ENCODE data around the gene TMEM167B.

The TMEM167B gene

DNA sequence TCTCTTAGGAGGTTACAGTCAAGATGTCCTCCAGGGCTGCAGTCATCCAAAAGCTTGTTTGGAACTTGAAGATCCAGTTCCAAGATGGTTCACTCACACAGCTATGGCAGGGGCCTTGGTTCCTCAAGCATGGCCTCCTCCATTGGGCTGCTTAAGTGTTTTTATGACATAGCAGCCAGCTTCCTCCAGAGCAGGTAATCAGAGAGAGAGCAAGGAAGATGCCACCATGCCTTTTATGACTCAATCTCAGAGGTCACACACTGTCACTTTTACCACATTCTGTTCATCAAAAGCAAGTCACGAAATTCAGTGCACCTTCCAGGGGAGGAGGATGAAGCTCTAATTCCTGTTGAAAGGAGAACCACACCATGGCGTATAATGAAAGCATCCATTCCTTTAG lies 40.5 kb downstream of the TMEM167B start:
- TF ChIP-seq, protein P1, sequence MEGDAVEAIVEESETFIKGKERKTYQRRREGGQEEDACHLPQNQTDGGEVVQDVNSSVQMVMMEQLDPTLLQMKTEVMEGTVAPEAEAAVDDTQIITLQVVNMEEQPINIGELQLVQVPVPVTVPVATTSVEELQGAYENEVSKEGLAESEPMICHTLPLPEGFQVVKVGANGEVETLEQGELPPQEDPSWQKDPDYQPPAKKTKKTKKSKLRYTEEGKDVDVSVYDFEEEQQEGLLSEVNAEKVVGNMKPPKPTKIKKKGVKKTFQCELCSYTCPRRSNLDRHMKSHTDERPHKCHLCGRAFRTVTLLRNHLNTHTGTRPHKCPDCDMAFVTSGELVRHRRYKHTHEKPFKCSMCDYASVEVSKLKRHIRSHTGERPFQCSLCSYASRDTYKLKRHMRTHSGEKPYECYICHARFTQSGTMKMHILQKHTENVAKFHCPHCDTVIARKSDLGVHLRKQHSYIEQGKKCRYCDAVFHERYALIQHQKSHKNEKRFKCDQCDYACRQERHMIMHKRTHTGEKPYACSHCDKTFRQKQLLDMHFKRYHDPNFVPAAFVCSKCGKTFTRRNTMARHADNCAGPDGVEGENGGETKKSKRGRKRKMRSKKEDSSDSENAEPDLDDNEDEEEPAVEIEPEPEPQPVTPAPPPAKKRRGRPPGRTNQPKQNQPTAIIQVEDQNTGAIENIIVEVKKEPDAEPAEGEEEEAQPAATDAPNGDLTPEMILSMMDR (IDR thresholded peaks at IDR 0.05; ENCODE audit: borderline replicate concordance, insufficient read depth, low read depth, low read length): no peak
- no peak overlapping the region for H3K4me3 ChIP-seq (ENCODE audit: low read depth, low read length)

DNA sequence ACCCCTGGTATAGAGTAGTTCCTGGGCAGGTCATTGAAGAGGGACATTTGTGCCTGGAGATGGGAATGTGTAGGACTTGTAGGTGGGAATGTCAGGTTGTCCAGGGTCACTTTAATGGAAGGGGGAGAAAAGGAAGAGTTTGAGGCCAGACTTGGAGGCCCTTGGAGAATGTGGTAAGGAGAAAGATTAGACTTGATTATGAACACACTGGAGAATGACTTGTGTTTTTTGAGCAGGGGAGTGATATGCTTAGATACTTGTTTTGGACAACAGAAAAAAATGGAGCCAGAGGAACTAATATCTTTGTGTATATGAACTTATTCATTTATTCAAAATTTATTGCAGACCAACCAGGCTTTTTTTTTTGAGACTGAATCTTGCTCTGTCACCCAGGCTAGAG lies 41.2 kb downstream of the TMEM167B start:
- TF ChIP-seq, protein P1 (IDR thresholded peaks at IDR 0.05; ENCODE audit: borderline replicate concordance, insufficient read depth, low read depth, low read length): no peak
- no peak overlapping the region for H3K4me3 ChIP-seq (ENCODE audit: low read depth, low read length)

DNA sequence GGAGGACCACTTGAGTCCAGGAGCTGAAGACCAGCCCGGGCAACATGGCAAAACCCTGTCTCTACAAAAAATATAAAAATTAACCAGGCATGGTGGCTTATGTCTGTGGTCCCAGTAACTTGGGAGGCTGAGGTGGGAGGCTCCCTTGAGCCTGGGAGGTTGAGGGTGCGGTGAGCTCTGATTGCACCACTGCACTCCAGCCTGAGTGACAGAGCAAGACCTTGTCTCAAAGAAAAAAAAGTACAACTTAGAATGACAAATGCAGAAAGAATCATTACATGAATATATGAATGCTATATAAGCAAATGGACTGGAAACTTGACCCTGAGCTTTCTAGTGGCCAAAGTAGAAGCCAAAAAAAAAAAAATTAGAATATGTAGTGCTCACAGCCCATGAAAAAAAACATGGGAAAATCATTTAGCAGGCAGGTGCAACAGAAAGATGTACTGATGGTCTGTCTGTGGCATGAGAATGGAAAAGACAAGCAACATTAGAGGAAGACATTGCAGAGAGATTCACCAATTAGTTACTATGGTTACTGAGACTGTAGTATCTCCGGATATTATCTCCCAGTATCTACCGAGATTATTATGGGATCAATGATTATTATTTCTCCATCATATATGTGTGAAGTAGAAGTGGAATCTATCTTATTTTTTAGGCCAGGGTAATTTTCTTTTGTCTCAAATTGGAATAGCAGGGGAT lies 42.6 kb downstream of the TMEM167B start:
- TF ChIP-seq, protein P1 (IDR thresholded peaks at IDR 0.05; ENCODE audit: borderline replicate concordance, insufficient read depth, low read depth, low read length): no peak

DNA sequence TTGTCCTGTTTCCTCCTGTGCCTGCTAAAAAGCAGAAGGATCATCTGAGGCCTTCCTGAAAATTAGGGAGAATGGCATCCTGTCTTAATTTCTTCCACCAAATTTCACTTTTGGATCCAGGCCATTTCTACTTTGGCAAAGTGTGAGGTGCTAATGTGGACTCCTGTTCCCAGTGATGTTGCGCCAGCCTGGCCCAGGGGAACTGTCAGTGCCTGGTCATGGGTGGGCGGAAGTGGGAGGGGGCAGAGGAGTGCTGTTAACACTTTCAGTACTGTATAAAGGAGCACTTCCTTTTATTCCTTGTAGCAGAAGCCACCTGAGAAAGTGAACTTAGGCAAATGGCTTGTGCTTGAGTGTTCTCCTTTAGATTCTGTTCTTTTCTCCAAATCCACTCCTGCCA lies 43.3 kb downstream of the TMEM167B start:
- TF ChIP-seq, protein P1 (IDR thresholded peaks at IDR 0.05; ENCODE audit: borderline replicate concordance, insufficient read depth, low read depth, low read length): no peak
- H3K4me3 ChIP-seq (ENCODE audit: low read depth, low read length): no peak overlapping the region

More for the DNA sequence above, 42.6 kb downstream of the TMEM167B start:
- H3K4me3 ChIP-seq (ENCODE audit: low read depth, low read length): no peak overlapping the region

DNA sequence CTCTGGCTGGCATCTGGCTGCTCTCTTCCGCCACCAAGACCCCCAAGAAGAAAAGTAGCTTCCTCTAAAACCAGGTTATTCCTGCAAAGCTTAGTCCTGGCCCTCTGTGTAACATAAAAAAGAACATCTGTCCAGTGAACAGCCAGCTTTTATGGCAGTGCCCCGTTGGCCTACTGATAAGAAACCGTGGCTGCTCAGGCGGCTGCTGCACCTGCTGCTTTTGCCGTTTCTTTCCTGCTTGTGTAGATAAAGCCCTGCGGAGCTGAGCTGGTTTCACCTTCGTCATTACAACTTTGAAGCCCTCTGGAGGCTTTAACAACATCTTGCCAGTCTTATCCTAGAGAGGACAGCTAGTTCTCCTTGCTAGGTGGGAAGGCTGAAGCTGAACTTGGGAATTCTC lies 43.9 kb downstream of the TMEM167B start:
- TF ChIP-seq, protein P1 (IDR thresholded peaks at IDR 0.05; ENCODE audit: borderline replicate concordance, insufficient read depth, low read depth, low read length): no peak
- peak overlapping the region; percentile 15 for H3K4me3 ChIP-seq (ENCODE audit: low read depth, low read length)

DNA sequence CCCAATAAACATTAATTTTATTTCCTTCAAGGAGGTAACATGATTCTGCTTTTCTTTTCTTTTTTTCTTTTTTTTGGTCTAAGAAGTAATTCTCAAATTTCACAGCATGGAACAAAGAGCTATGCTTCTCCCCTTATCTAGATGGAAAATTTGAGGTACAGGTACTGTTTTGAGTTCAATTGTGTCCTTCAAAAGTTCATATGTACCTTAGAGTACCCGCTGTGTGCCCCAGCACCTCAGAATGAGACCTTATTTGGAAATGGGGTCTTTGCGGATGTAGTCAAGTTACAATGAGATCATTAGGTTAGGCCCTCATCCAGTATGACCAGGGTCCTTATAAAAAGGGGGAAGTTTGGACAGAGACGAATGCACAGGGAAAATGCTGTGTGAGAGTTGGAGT lies 45.4 kb downstream of the TMEM167B start:
- TF ChIP-seq, protein P1 (IDR thresholded peaks at IDR 0.05; ENCODE audit: borderline replicate concordance, insufficient read depth, low read depth, low read length): no peak
- H3K4me3 ChIP-seq (ENCODE audit: low read depth, low read length): no peak overlapping the region

DNA sequence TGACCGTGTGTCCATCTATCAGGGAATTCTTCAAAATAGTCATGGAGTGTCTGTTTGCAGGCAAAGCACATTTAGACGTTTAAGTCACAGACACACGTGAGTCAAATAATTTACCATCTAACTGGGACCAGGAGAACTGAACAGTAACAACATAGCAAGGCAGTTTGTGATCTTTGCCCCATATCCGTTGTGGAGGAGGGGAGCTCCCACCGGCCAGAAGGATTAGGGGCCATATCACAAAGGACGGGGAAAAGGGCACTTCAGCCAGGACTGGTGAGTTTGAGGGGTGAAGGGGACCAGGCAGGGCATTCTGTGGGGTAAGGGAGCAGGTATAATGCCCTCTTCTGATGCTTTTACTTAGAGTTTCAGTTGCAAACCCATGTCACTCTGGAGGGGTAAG lies 46.2 kb downstream of the TMEM167B start:
- H3K4me3 ChIP-seq (ENCODE audit: low read depth, low read length): no peak overlapping the region
- TF ChIP-seq, protein P1 (IDR thresholded peaks at IDR 0.05; ENCODE audit: borderline replicate concordance, insufficient read depth, low read depth, low read length): no peak

All from GM12875 (cell line).